AML-193 (cell line): ENCODE results near the gene TRMT10A.
A peak's percentile ranks its signal among the peaks of the same experiment; 100 is the strongest.

Source experiments
- DNase-seq, 2 experiments: peaks; one replicate each; lab custom pipeline; 2025; lab: John Stamatoyannopoulos, UW

TRMT10A gene

DNA sequence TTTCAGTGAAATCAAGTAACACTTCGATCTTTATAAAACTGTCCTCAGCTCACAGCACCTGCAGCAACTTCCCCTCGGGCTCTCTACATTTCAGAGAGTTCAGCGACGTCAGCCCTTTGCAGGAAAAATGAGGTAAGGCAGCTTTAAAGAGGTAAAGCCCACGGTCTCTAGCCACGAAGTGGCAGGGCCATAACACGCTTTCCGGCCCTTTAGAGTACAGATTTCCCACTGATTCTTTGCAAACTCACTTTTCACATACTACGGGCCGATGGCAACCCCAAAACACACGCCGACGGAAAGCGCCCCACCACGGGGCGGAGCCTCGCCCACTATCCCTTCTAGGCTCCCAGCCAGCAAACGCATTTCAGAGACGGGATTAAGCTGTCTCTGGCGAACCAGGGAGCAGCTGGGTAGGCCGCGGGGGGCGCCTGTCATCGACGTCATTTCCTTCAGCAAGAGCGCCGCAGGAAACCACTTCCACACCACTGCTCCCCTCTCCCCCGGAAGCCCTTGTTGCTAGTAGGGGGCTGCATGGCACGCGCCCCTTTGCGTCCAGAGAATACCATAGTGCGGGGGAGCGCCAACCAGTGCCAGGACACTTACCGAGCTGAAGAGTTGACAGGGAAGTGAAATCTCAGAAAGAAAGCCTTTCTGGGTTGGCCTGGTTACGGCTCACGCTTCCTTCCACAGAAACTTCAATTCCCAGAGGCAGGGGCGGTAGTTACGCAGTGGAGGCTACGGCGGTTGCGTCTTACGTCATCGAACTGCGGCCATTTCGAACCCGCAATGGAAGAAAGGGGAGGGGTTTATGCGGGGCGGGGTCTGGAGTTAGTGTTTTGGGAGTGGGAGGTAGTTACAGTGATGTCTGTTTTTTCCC, at the start of gene TRMT10A:
TSS of gene TRMT10A (minus strand) at position 730 of the 877 bp plus-strand sequence. CDS start 4,701 bp downstream, outside the sequence.
- peak; percentile 94 for DNase-seq

- DNase-seq = no peak
Measured at GRCh38 chr4:99612704-99613103, 48.9 kb upstream of the TRMT10A start.

DNA sequence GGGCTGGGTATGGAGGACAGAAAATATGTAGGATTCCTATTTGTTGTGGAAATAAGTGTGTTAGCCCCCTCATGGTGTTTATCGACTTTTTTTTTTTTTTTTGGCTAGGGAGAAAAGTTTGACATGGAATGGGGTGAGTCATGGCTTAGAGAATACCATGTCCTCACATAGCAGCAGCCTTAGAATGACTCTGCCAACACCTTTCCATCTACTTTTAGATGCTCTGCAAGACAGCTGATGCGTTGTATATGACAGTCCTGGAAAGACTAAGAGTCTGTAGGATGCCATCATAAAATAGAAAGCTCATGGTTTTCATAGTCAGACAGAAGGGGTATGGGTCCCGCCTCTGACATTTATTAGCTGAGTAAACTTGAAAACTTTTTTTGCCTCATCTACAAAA, 48.4 kb upstream of the TRMT10A start:
- no peak for DNase-seq

- DNase-seq = no peak
Measured at GRCh38 chr4:99610605-99611175, 46.9 kb upstream of the TRMT10A start.

DNA sequence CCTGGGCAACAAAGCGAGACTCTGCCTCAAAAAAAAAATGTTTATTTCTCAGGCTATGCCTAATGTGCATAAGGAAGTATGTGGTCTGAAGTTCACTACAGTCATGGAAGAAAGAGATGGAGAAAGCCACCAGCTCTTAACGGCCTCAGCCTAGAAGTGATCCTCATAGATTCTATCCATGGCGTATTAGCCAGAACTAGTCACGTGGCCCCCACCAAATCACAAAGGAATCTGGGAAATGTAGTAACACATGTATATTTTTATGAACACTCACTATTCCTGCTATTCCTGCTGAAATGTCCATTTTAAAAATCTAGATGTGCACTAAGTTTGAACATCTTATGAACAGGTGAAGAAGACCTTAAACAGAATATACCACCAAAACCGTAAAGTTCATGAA, 44.6 kb upstream of the TRMT10A start:
- DNase-seq = no peak

- no peak for DNase-seq
Measured at GRCh38 chr4:99606716-99607115, 42.9 kb upstream of the TRMT10A start.

DNA sequence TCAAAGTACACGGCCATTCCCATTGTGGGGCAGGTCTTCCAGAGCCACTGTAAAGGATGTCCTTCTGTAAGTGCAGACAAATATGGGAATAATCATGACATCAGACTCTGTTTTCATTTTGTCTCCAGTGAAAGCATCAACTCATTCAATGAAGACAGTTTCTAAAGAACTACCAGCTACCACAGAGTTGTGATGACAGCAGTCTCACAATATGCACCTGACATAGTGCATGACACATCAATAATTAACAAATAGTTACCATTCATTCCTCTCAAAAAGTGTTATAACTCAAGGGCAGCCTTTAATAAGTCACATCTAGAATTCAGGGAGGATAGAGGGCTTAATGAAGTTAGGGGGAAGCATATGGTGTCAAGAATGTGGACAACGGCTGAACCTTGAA, 31.0 kb upstream of the TRMT10A start:
- no peak for DNase-seq

GRCh38 chr4:99593781-99594641, 30.2 kb upstream of the TRMT10A start:
- no peak for DNase-seq

- DNase-seq = no peak
Measured at GRCh38 chr4:99591757-99592156, 27.9 kb upstream of the TRMT10A start.

GRCh38 chr4:99587803-99588202, 24.0 kb upstream of the TRMT10A start:
- no peak for DNase-seq

DNA sequence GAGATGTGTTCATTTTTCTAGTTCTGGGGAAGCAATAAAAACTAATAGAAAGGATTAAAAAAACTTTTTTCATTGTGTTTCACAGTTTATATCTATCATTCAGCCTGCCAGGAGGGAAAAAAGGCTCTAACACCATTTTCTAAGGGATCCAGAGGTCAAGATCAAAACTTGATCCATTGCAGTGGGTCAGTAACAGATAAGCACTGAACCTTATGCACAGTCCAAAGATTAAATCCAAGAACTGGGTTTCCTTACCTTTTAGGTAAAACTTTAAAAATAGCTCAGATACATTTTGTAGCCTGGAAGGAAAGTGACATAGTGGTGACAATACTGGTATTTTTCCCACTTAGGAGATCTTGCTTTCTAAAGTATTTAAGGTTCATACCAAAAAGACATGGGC, 23.5 kb upstream of the TRMT10A start:
- no peak for DNase-seq

- no peak for DNase-seq
Measured at GRCh38 chr4:99586797-99587196, 23.0 kb upstream of the TRMT10A start.

- DNase-seq = no peak
Measured at GRCh38 chr4:99586322-99586721, 22.5 kb upstream of the TRMT10A start.

- no peak for DNase-seq
Measured at GRCh38 chr4:99585516-99585915, 21.7 kb upstream of the TRMT10A start.

DNA sequence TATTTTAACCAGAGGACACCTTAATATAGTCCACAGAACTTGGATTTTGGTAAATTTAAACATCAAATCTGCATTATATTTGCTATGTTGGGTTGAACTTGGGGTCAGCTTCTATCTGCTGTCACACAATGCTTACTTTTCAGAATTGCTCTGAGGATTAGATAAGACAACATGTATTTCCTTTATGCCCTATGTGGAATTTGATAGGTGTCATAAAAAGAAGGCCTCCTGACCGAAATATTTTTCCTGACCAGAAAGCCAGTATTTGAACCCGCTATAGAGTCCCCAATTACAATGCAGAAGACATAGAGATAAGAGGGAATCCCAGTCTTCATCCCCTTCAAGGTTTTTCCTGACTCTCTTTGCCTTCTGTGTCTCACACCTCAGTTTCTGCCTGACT, 14.9 kb upstream of the TRMT10A start:
- no peak for DNase-seq

DNA sequence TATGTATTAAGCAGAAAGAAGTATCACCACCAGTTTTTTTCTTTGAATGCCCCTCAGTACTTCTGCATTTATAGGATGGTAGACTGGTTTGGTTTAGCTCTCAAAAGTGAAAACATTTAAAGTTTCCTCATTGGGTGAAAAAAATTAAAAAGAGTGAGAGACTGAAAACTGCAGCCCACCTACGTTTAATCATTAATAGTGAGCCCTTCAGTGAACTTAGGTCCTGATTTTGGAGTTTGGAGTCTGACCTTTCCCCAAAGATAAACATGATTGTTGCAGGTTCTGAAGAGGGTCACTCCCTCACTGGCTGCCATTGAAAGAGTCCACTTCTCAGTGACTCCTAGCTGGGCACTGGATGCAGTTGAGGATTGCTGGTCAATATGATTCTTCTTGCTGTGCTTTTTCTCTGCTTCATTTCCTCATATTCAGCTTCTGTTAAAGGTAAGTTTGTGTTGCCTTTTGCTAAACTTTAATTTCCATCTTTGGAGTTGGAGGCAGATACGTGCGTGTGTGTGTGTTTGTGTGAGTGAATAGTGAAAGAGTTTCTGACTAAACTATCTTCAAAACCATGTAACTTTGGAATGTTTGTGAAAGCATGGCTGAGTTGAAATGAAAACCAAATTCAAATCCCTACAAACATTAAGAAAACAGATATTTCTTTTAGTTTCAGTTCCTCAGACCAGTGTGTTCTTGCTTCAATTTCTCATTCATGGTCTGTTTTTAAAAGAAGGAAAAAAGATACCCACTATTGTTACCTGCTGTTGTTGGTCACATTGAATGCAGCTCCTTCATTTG, 10.9 kb upstream of the TRMT10A start, which contains the start of gene MTTP:
TSS of gene MTTP (plus strand) at position 295 of the 795 bp plus-strand sequence. CDS start at position 381, 86 bp downstream.
- DNase-seq = no peak

- DNase-seq = no peak
Measured at GRCh38 chr4:99573735-99574368, 10.0 kb upstream of the TRMT10A start.

DNA sequence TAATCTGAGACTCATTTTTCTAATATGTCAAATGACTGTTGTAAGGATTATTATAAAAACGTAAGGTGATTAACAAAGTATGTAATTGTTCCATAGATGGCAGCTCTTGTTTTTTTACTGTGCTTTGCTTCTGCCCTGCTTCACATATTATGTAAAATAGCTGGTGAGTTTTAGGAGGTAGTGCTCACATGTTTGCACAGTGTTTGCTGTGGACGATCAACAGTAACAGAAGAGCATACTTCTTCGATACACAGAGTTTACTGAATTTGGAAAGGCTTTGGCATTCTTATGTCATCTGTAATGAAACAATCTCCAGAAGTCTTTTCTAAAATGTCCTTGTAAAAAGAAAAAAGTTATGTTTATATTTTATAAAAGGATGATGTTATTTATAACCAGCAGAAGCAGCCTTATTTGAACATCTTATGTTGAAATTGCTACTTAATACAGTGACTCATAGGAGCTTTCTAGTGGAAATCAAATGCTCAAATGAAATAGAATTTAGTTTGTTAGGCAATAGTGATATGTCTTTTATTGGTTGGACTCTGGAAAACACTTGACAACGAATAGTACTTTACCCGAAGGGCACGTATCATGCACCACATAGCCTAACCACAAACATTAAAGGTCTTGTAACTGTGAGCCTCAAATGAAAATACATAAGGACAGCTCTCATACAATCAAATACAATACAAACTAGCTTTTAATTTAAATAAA, 8.8 kb upstream of the TRMT10A start:
- no peak for DNase-seq

GRCh38 chr4:99571883-99572282, 8.0 kb upstream of the TRMT10A start:
- no peak for DNase-seq

DNA sequence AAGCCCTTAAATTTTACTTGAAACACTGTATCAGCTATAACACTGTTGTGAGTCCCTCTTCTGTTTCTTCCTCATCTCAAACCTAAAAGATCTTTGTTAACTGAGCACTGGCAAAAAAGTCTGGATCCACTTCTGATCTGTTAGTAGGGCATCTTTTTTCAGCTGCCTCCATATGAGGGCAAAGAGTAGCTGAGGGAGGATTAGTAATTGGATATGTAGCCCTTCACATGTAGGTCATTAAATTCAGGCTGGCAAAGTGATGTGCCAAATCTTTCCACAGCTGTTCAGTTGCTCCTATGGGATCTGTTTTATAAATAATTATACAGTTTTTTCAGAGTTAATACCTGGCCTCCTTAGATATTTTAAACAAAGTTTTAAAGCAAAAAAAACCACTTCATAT, 1.1 kb upstream of the TRMT10A start:
- no peak for DNase-seq

GRCh38 chr4:99552872-99553271, 11.0 kb downstream of the TRMT10A start:
- no peak for DNase-seq
